Activated CD8-positive, alpha-beta memory T cell treated with anti-CD3 and anti-CD28 coated beads, Interleukin-2, amount 50 U/mL, for 48 hours (primary cell): Measurements from ENCODE around the gene PTPRCAP.

Experiments used
- DNase-seq: peaks from one replicate; pipeline ENCODE4 v3.0.0-alpha.2; 2020

Gene PTPRCAP

GRCh38 chr11:67464411-67465188, 27.1 kb upstream of the PTPRCAP start:
- peak; percentile 94 for DNase-seq

GRCh38 chr11:67463680-67464410, 26.4 kb upstream of the PTPRCAP start:
- no peak for DNase-seq

GRCh38 chr11:67463186-67463585, 25.7 kb upstream of the PTPRCAP start:
- DNase-seq, result no peak

GRCh38 chr11:67458266-67458665, 20.8 kb upstream of the PTPRCAP start:
- DNase-seq, result no peak

- DNase-seq, result no peak
These were observed 20.0 kb upstream of the PTPRCAP start for GRCh38 chr11:67457453-67457852.

GRCh38 chr11:67456068-67456705, 18.7 kb upstream of the PTPRCAP start:
- no peak for DNase-seq

- no peak for DNase-seq
These were observed 17.6 kb upstream of the PTPRCAP start, which contains the start of gene CABP4 for GRCh38 chr11:67455054-67455453. CABP4 (plus strand) TSS chr11:67455354; CDS start chr11:67455424, 70 bp downstream.

GRCh38 chr11:67453816-67454732, 16.6 kb upstream of the PTPRCAP start:
- DNase-seq, result no peak

- no peak for DNase-seq
These were observed 14.9 kb upstream of the PTPRCAP start, which contains the start of gene GPR152 for GRCh38 chr11:67452141-67452952. GPR152 (minus strand) TSS chr11:67452729; CDS start chr11:67452724, 5 bp downstream.

GRCh38 chr11:67451658-67451976, 14.1 kb upstream of the PTPRCAP start:
- DNase-seq, result no peak

GRCh38 chr11:67450796-67451657, 13.5 kb upstream of the PTPRCAP start:
- peak; percentile 50 for DNase-seq

- DNase-seq, result no peak
These were observed 11.8 kb upstream of the PTPRCAP start for GRCh38 chr11:67449116-67449844.

GRCh38 chr11:67448220-67448609, 10.7 kb upstream of the PTPRCAP start:
- DNase-seq, result no peak

- no peak for DNase-seq
These were observed 8.0 kb upstream of the PTPRCAP start for GRCh38 chr11:67445515-67445914.

- DNase-seq, result no peak
These were observed 5.3 kb upstream of the PTPRCAP start for GRCh38 chr11:67442504-67443404.

GRCh38 chr11:67441731-67442351, 4.4 kb upstream of the PTPRCAP start:
- DNase-seq, result no peak

- DNase-seq, result no peak
These were observed 3.6 kb upstream of the PTPRCAP start for GRCh38 chr11:67441098-67441563.
